CD8-positive, alpha-beta memory T cell (primary cell): ENCODE results near the gene GALNT10. TPM values are rescaled to one million over a fixed set of nuclear protein-coding genes. Genes with fewer than 3 reads are reported as not detected.

Experiments
- CTCF ChIA-PET: fragments of 350-600 bp; sonication (Branson Sonifier 250); formaldehyde crosslinking; loops from one replicate; lab custom pipeline; 2021; ENCODE audit warnings: antibody characterized with exemption; lab: Charles Lee
- POLR2A ChIA-PET: fragments of 350-600 bp; sonication (Branson Sonifier 250); formaldehyde crosslinking; loops from one replicate; lab custom pipeline; 2021; ENCODE audit warnings: antibody characterized with exemption; lab: Charles Lee
- DNase-seq, 5 donors: peaks; one replicate each; pipeline versions ENCODE4 v3.0.0 to v3.0.0-alpha.2; 2020 to 2022; ENCODE audit warnings: mixed read lengths in 1 of 5
- H3K27ac ChIP-seq: one replicate; pipeline ENCODE4 v1.7.0; 2013; ENCODE audit warnings: low read depth, mild to moderate bottlenecking, low read length, moderate library complexity
- H3K27me3 ChIP-seq: 2 replicates; pipeline ENCODE4 v1.7.0; 2013; ENCODE audit warnings: low read length, mild to moderate bottlenecking; ENCODE audit not compliant: insufficient read depth, poor library complexity, severe bottlenecking
- H3K36me3 ChIP-seq: 2 replicates; pipeline ENCODE4 v1.7.0; 2013; ENCODE audit warnings: mild to moderate bottlenecking, low read length, moderate library complexity; ENCODE audit not compliant: insufficient read depth
- H3K4me1 ChIP-seq: 2 replicates; pipeline ENCODE4 v1.7.0; 2013; ENCODE audit warnings: mild to moderate bottlenecking, low read length, moderate library complexity; ENCODE audit not compliant: insufficient read depth
- H3K4me3 ChIP-seq: 2 replicates; pipeline ENCODE4 v1.7.0; 2013; ENCODE audit warnings: mild to moderate bottlenecking, low read length
- H3K9me3 ChIP-seq: 2 replicates; pipeline ENCODE4 v1.7.0; 2013; ENCODE audit warnings: mild to moderate bottlenecking, low read length
- H3K27ac Mint-ChIP-seq, 8 donors: one replicate each; pipeline ENCODE4 v1.8.0; 2020 to 2021; ENCODE audit warnings: mixed read lengths in 8 of 8, mild to moderate bottlenecking in 6 of 8, inconsistent platforms in 3 of 8, moderate library complexity in 3 of 8
- H3K27me3 Mint-ChIP-seq, 2 donors: one replicate each; pipeline ENCODE4 v1.8.0; 2020 to 2021; ENCODE audit warnings: mixed read lengths in 2 of 2, mild to moderate bottlenecking in 1 of 2, moderate library complexity in 1 of 2
- H3K36me3 Mint-ChIP-seq, 3 donors: one replicate each; pipeline ENCODE4 v1.8.0; 2020 to 2021; ENCODE audit warnings: mixed read lengths in 3 of 3, inconsistent platforms in 1 of 3, mild to moderate bottlenecking in 1 of 3
- H3K4me1 Mint-ChIP-seq, 3 donors: one replicate each; pipeline ENCODE4 v1.8.0; 2020 to 2021; ENCODE audit warnings: mixed read lengths in 3 of 3, inconsistent platforms in 1 of 3, mild to moderate bottlenecking in 1 of 3
- H3K4me3 Mint-ChIP-seq, 7 donors: one replicate each; pipeline ENCODE4 v1.8.0; 2020 to 2021; ENCODE audit warnings: mixed read lengths in 7 of 7, mild to moderate bottlenecking in 6 of 7, moderate library complexity in 4 of 7, inconsistent platforms in 2 of 7
- H3K9me3 Mint-ChIP-seq, 5 donors: one replicate each; pipeline ENCODE4 v1.8.0; 2020 to 2022; ENCODE audit warnings: mixed read lengths in 5 of 5, mild to moderate bottlenecking in 3 of 5, moderate library complexity in 2 of 5, inconsistent platforms in 1 of 5
- polyA plus RNA-seq: library from polyadenylated mRNA; unstranded; fragments of 300-500 nt; fragmentation: Illumina TruSeq; gene quantifications from one replicate; pipeline ENCODE4 v1.2.3, GENCODE V29; 2021
- total RNA-seq, 2 experiments: library from RNA; stranded (reverse); gene quantifications; one replicate each; pipeline ENCODE4 v1.2.3, GENCODE V29; 2021

GALNT10 gene
- total and polyA plus RNA-seq, 3 experiments from 2014 or later, result 27.6 to 32.1 (median 28.0) TPM

GRCh38 chr5:154386952-154387629 lies 196.6 kb downstream of the GALNT10 start:
- DNase-seq, result no peak
- H3K36me3 Mint-ChIP-seq, result peaks cover under 1 to 50% (median 7%) of the 10 kb centered on the region in 3 donors
- H3K27ac ChIP-seq, result no peak overlapping the region
- no peaks in the 10 kb centered on the region for H3K9me3 ChIP-seq
- no peak overlapping the region for H3K4me3 Mint-ChIP-seq
- no peaks in the 10 kb centered on the region for H3K9me3 Mint-ChIP-seq
- no peak overlapping the region for H3K4me3 ChIP-seq
- H3K4me1 Mint-ChIP-seq, result peaks cover 28 to 34% (median 31%) of the 10 kb centered on the region in 3 donors
- peaks cover 18% of the 10 kb centered on the region for H3K4me1 ChIP-seq
- CTCF ChIA-PET, result interaction anchor here (1.2 to 3.0 kb wide), 5 partner anchors 11 to 315 kb away, joined by 3 to 14 read pairs (median 5); no protein-coding TSS in a partner anchor
- POLR2A ChIA-PET, result no interaction called here
- no peaks in the 10 kb centered on the region for H3K36me3 ChIP-seq
- no peaks in the 10 kb centered on the region for H3K27me3 ChIP-seq
- peaks cover 0 to under 1% of the 10 kb centered on the region in 2 donors for H3K27me3 Mint-ChIP-seq
- H3K27ac Mint-ChIP-seq, result peak overlapping the region in 3 of 8 donors; percentile 33 to 99 (median 57)

- CTCF ChIA-PET, result no interaction called here
- H3K36me3 Mint-ChIP-seq, result peaks cover 0 to 53% (median 10%) of the 10 kb centered on the region in 3 donors
- Histone ChIP-seq H3K4me3 (no peak overlapping the region), H3K27me3 (no peaks in the 10 kb centered on the region), H3K27ac (no peak overlapping the region), H3K36me3 (no peaks in the 10 kb centered on the region), H3K9me3 (no peaks in the 10 kb centered on the region), H3K4me1 (peaks cover 12% of the 10 kb centered on the region)
- H3K27me3 Mint-ChIP-seq, result peaks cover 0 to 1% of the 10 kb centered on the region in 2 donors
- H3K4me1 Mint-ChIP-seq, result peaks cover 18 to 25% (median 24%) of the 10 kb centered on the region in 3 donors
- H3K27ac Mint-ChIP-seq, result peak overlapping the region in 1 of 8 donors; percentile 84
- no peaks in the 10 kb centered on the region for H3K9me3 Mint-ChIP-seq
- DNase-seq, result no peak
- POLR2A ChIA-PET, result no interaction called here
- H3K4me3 Mint-ChIP-seq, result no peak overlapping the region
Observed at GRCh38 chr5:154388842-154389241, 198.3 kb downstream of the GALNT10 start.

- DNase-seq, result no peak
- ChIA-PET CTCF (no interaction called here), POLR2A (no interaction called here)
- H3K27me3 ChIP-seq, result no peaks in the 10 kb centered on the region
- no peaks in the 10 kb centered on the region for H3K9me3 ChIP-seq
- Mint-ChIP-seq H3K9me3 (no peaks in the 10 kb centered on the region), H3K27me3 (peaks cover 0 to 1% of the 10 kb centered on the region in 2 donors), H3K27ac (peak overlapping the region in 3 of 8 donors; percentile 1 to 60 (median 19)), H3K4me1 (peaks cover 11 to 14% (median 14%) of the 10 kb centered on the region in 3 donors), H3K36me3 (peaks cover 0 to 60% (median 10%) of the 10 kb centered on the region in 3 donors), H3K4me3 (no peak overlapping the region)
- no peak overlapping the region for H3K27ac ChIP-seq
- peaks cover under 1% of the 10 kb centered on the region for H3K4me1 ChIP-seq
- no peaks in the 10 kb centered on the region for H3K36me3 ChIP-seq
- no peak overlapping the region for H3K4me3 ChIP-seq
Observed at GRCh38 chr5:154390096-154390495, 199.6 kb downstream of the GALNT10 start.

- Histone ChIP-seq H3K36me3 (no peaks in the 10 kb centered on the region), H3K4me1 (no peaks in the 10 kb centered on the region), H3K4me3 (no peak overlapping the region), H3K9me3 (no peaks in the 10 kb centered on the region), H3K27me3 (no peaks in the 10 kb centered on the region), H3K27ac (no peak overlapping the region)
- H3K4me1 Mint-ChIP-seq, result peaks cover 5 to 12% (median 10%) of the 10 kb centered on the region in 3 donors
- H3K9me3 Mint-ChIP-seq, result no peaks in the 10 kb centered on the region
- POLR2A ChIA-PET, result no interaction called here
- H3K4me3 Mint-ChIP-seq, result no peak overlapping the region
- peaks cover 0 to 1% of the 10 kb centered on the region in 2 donors for H3K27me3 Mint-ChIP-seq
- peaks cover 0 to 58% (median 12%) of the 10 kb centered on the region in 3 donors for H3K36me3 Mint-ChIP-seq
- DNase-seq, result no peak
- peak overlapping the region in 2 of 8 donors; percentile 29 to 64 for H3K27ac Mint-ChIP-seq
- CTCF ChIA-PET, result no interaction called here
Observed at GRCh38 chr5:154390746-154391359, 200.3 kb downstream of the GALNT10 start.

DNA sequence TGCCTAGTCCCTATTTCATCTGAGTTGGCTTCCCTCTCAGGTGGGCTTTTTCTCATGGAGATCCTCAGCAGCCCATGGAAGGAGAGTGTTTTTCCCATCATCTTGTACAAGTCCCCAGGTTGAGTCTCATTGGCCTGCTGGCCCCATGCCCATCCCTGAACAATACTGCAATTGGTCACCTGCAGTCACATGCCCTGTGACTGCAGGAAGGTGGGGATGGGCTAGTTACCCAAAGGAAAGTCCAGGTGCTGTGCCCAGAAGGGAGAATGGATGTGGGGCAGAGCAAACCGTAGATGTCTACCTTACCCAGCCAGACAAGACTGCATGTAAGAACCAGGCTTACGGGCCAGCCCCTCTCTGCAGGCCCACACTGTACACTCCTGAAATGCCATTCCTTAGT lies 201.3 kb downstream of the GALNT10 start:
- Histone ChIP-seq H3K9me3 (no peaks in the 10 kb centered on the region), H3K27ac (no peak overlapping the region), H3K4me3 (no peak overlapping the region), H3K36me3 (no peaks in the 10 kb centered on the region), H3K4me1 (no peaks in the 10 kb centered on the region), H3K27me3 (no peaks in the 10 kb centered on the region)
- ChIA-PET CTCF (no interaction called here), POLR2A (no interaction called here)
- peaks cover 5 to 11% (median 7%) of the 10 kb centered on the region in 3 donors for H3K4me1 Mint-ChIP-seq
- peaks cover 0 to 55% (median 12%) of the 10 kb centered on the region in 3 donors for H3K36me3 Mint-ChIP-seq
- peak overlapping the region in 1 of 8 donors; percentile 30 for H3K27ac Mint-ChIP-seq
- DNase-seq, result no peak
- H3K9me3 Mint-ChIP-seq, result no peaks in the 10 kb centered on the region
- H3K27me3 Mint-ChIP-seq, result peaks cover 0 to 1% of the 10 kb centered on the region in 2 donors
- H3K4me3 Mint-ChIP-seq, result no peak overlapping the region

GRCh38 chr5:154393850-154394249 lies 203.3 kb downstream of the GALNT10 start:
- H3K4me3 ChIP-seq, result no peak overlapping the region
- no peaks in the 10 kb centered on the region for H3K9me3 ChIP-seq
- no peaks in the 10 kb centered on the region for H3K36me3 ChIP-seq
- no peaks in the 10 kb centered on the region for H3K27me3 ChIP-seq
- Mint-ChIP-seq H3K4me1 (peaks cover 5 to 11% (median 7%) of the 10 kb centered on the region in 3 donors), H3K27me3 (peaks cover 0 to 1% of the 10 kb centered on the region in 2 donors), H3K36me3 (peaks cover 0 to 56% (median 14%) of the 10 kb centered on the region in 3 donors), H3K27ac (peak overlapping the region in 3 of 8 donors; percentile 37 to 47 (median 39)), H3K4me3 (no peak overlapping the region), H3K9me3 (no peaks in the 10 kb centered on the region)
- ChIA-PET POLR2A (no interaction called here), CTCF (interaction anchor here (1.3 to 3.7 kb wide), 2 partner anchors 11 to 321 kb away, joined by 3 to 17 read pairs; no protein-coding TSS in a partner anchor)
- no peak overlapping the region for H3K27ac ChIP-seq
- DNase-seq, result no peak
- H3K4me1 ChIP-seq, result no peaks in the 10 kb centered on the region

GRCh38 chr5:154394307-154394706 lies 203.8 kb downstream of the GALNT10 start:
- Mint-ChIP-seq H3K36me3 (peaks cover 0 to 57% (median 14%) of the 10 kb centered on the region in 3 donors), H3K9me3 (no peaks in the 10 kb centered on the region), H3K4me1 (peaks cover 7 to 11% (median 7%) of the 10 kb centered on the region in 3 donors), H3K27me3 (peaks cover 0 to 1% of the 10 kb centered on the region in 2 donors), H3K4me3 (no peak overlapping the region), H3K27ac (peak overlapping the region in 3 of 8 donors; percentile 37 to 47 (median 39))
- ChIA-PET POLR2A (no interaction called here), CTCF (interaction anchor here (3.7 kb wide), 1 partner anchor 11 kb away, joined by 17 read pairs; no protein-coding TSS in a partner anchor)
- Histone ChIP-seq H3K36me3 (no peaks in the 10 kb centered on the region), H3K9me3 (no peaks in the 10 kb centered on the region), H3K4me1 (no peaks in the 10 kb centered on the region), H3K27ac (no peak overlapping the region), H3K27me3 (no peaks in the 10 kb centered on the region), H3K4me3 (no peak overlapping the region)
- no peak for DNase-seq
